ENCODE measurements around the gene TGFB2. TPM values are rescaled to one million over a fixed set of nuclear protein-coding genes. Genes with fewer than 3 reads are reported as not detected.

TGFB2 gene
- total RNA-seq, 2 experiments from 2014 or later = 0.03 to 0.11 TPM

DNA sequence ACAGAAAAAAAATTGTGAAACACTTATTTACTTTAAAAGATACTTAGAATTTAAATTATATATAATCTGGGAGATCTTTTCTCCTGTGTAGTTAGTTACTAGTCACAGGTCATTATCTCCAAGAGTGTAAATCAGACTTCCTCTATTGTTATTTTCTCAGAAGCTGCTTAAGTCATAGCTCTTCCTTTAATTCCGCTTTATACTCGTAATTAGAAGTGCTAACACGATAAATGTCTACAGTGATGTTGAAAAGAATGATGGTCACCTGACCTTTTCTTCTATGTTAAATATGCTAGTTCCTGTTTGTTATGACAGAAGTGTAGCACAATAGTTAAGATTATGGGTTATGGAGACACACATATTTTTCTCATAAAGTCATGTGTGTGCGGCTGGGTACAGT is 123.6 kb downstream of the TGFB2 start:
- no peak overlapping the region for H2AFZ ChIP-seq (ENCODE audit: low read length)
- no peak overlapping the region for H3K4me3 ChIP-seq (ENCODE audit: low read depth, low read length, poor library complexity, severe bottlenecking)
- POLR2A ChIA-PET = interaction anchor here (0.7 to 1.6 kb wide), 2 partner anchors 9 to 213 kb away, joined by 4 read pairs; no protein-coding TSS in a partner anchor
- CTCF ChIA-PET (ENCODE audit: unreplicated experiment) = no interaction called here
- H4K20me1 ChIP-seq (ENCODE audit: insufficient read depth, low read length) = no peaks in the 10 kb centered on the region
- H3K79me2 ChIP-seq (ENCODE audit: insufficient read depth, low read depth, low read length) = no peaks in the 10 kb centered on the region
- BruUV-seq (replicated peaks) = no TSS peak
- H3K9me3 ChIP-seq (ENCODE audit: low read length) = no peaks in the 10 kb centered on the region
- H3K9me2 ChIP-seq (ENCODE audit: insufficient read depth, low read length) = no peaks in the 10 kb centered on the region
- no peak overlapping the region for H3K27ac ChIP-seq (ENCODE audit: low read depth, low read length, poor library complexity, severe bottlenecking)
- H3K4me1 ChIP-seq (ENCODE audit: insufficient read depth, low read length, poor library complexity, severe bottlenecking) = no peaks in the 10 kb centered on the region
- DNase-seq (ENCODE audit: low spot score) = no peak
- no peaks in the 10 kb centered on the region for H3K36me3 ChIP-seq (ENCODE audit: insufficient read depth, low read length)
- intact Hi-C loops (cut with micrococcal nuclease; ENCODE audit: unreplicated experiment) = no loop called here
- TF ChIP-seq CTCF (conservative IDR thresholded peaks at IDR 0.05; ENCODE audit: low read length) (no peak), EZH2phosphoT487 (IDR thresholded peaks at IDR 0.05; ENCODE audit: borderline replicate concordance, low read depth, low read length) (no peak)
- no peak overlapping the region for H3K4me2 ChIP-seq (ENCODE audit: low read length)

- Histone ChIP-seq H4K20me1 (ENCODE audit: insufficient read depth, low read length) (no peaks in the 10 kb centered on the region), H3K9me3 (ENCODE audit: low read length) (no peaks in the 10 kb centered on the region), H3K4me2 (ENCODE audit: low read length) (no peak overlapping the region), H3K36me3 (ENCODE audit: insufficient read depth, low read length) (no peaks in the 10 kb centered on the region), H3K79me2 (ENCODE audit: insufficient read depth, low read depth, low read length) (no peaks in the 10 kb centered on the region), H3K4me1 (ENCODE audit: insufficient read depth, low read length, poor library complexity, severe bottlenecking) (no peaks in the 10 kb centered on the region), H3K4me3 (ENCODE audit: low read depth, low read length, poor library complexity, severe bottlenecking) (no peak overlapping the region), H3K27ac (ENCODE audit: low read depth, low read length, poor library complexity, severe bottlenecking) (no peak overlapping the region), H3K9me2 (ENCODE audit: insufficient read depth, low read length) (no peaks in the 10 kb centered on the region), H2AFZ (ENCODE audit: low read length) (no peak overlapping the region)
- no peak for DNase-seq (ENCODE audit: low spot score)
- ChIA-PET CTCF (ENCODE audit: unreplicated experiment) (no interaction called here), POLR2A (no interaction called here)
- TF ChIP-seq CTCF (conservative IDR thresholded peaks at IDR 0.05; ENCODE audit: low read length) (no peak), EZH2phosphoT487 (IDR thresholded peaks at IDR 0.05; ENCODE audit: borderline replicate concordance, low read depth, low read length) (no peak)
- intact Hi-C loops (cut with micrococcal nuclease; ENCODE audit: unreplicated experiment) = no loop called here
- BruUV-seq (replicated peaks) = no TSS peak
Measured at GRCh38 chr1:218472885-218473284, 127.7 kb downstream of the TGFB2 start.

GRCh38 chr1:218473522-218473921 is 128.4 kb downstream of the TGFB2 start:
- Histone ChIP-seq H3K36me3 (ENCODE audit: insufficient read depth, low read length) (no peaks in the 10 kb centered on the region), H3K4me1 (ENCODE audit: insufficient read depth, low read length, poor library complexity, severe bottlenecking) (no peaks in the 10 kb centered on the region), H3K9me2 (ENCODE audit: insufficient read depth, low read length) (no peaks in the 10 kb centered on the region), H3K4me2 (ENCODE audit: low read length) (no peak overlapping the region), H4K20me1 (ENCODE audit: insufficient read depth, low read length) (no peaks in the 10 kb centered on the region), H3K4me3 (ENCODE audit: low read depth, low read length, poor library complexity, severe bottlenecking) (no peak overlapping the region), H3K9me3 (ENCODE audit: low read length) (no peaks in the 10 kb centered on the region), H2AFZ (ENCODE audit: low read length) (no peak overlapping the region), H3K79me2 (ENCODE audit: insufficient read depth, low read depth, low read length) (no peaks in the 10 kb centered on the region), H3K27ac (ENCODE audit: low read depth, low read length, poor library complexity, severe bottlenecking) (no peak overlapping the region)
- CTCF ChIA-PET (ENCODE audit: unreplicated experiment) = no interaction called here
- BruUV-seq (replicated peaks) = no TSS peak
- intact Hi-C loops (cut with micrococcal nuclease; ENCODE audit: unreplicated experiment) = no loop called here
- DNase-seq (ENCODE audit: low spot score) = no peak
- TF ChIP-seq EZH2phosphoT487 (IDR thresholded peaks at IDR 0.05; ENCODE audit: borderline replicate concordance, low read depth, low read length) (no peak), CTCF (conservative IDR thresholded peaks at IDR 0.05; ENCODE audit: low read length) (no peak)
- POLR2A ChIA-PET = interaction anchor here (1.0 kb wide), 1 partner anchor 11 kb away, joined by 3 read pairs; no protein-coding TSS in a partner anchor
